ENCODE results near the gene ADRA1B.

GRCh38 chr5:159975462-159976019, 59.3 kb downstream of the ADRA1B start:
- TF ChIP-seq CTCF (IDR thresholded peaks at IDR 0.05; ENCODE audit: insufficient read depth, low read depth, low read length) (peak; percentile 68), EZH2 (IDR thresholded peaks at IDR 0.05; ENCODE audit: insufficient read depth, low read length) (no peak)
